Loucy (cell line): ENCODE results near the gene CBX4.

Experiments used
- EZH2phosphoT487 ChIP-seq: fragments of 200-600 bp; IDR thresholded peaks from 2 replicates; pipeline ENCODE4 v1.6.1; 2018; ENCODE audit warnings: antibody characterized with exemption, mild to moderate bottlenecking, moderate library complexity, borderline replicate concordance
- TF ChIP-seq, protein P1 (sequence below): fragments of 200-600 bp; sonication (generic); conservative IDR thresholded peaks from 2 replicates; pipeline ENCODE4 v1.5.1; 2014; ENCODE audit warnings: mild to moderate bottlenecking, antibody characterized with exemption, low read length

DNA sequence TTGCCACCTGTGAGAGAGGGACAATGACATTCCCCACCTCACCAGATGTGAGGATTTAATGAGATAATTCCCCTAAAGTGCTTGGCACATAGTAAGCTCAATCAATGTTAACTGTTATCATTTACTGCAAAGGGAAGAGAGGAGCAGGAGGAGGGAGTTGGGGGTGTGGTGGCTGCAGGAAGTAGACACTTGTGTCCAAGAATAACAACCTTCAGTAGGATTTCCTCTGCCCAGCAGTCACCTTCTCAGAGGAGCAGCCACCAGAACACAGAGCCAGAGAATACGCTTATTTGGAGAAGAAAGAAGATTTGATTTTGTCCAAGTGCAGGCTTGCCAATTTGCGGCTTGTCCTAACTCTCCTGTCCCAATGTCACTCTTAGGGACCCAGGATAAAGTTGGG, 10.2 kb downstream of the CBX4 start:
- TF ChIP-seq, protein P1, sequence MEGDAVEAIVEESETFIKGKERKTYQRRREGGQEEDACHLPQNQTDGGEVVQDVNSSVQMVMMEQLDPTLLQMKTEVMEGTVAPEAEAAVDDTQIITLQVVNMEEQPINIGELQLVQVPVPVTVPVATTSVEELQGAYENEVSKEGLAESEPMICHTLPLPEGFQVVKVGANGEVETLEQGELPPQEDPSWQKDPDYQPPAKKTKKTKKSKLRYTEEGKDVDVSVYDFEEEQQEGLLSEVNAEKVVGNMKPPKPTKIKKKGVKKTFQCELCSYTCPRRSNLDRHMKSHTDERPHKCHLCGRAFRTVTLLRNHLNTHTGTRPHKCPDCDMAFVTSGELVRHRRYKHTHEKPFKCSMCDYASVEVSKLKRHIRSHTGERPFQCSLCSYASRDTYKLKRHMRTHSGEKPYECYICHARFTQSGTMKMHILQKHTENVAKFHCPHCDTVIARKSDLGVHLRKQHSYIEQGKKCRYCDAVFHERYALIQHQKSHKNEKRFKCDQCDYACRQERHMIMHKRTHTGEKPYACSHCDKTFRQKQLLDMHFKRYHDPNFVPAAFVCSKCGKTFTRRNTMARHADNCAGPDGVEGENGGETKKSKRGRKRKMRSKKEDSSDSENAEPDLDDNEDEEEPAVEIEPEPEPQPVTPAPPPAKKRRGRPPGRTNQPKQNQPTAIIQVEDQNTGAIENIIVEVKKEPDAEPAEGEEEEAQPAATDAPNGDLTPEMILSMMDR: no peak
- no peak for TF ChIP-seq EZH2phosphoT487
